ENCODE results near the gene PTDSS2. TPM values are rescaled to one million over a fixed set of nuclear protein-coding genes. Genes with fewer than 3 reads are reported as not detected.
A peak's percentile ranks its signal among the peaks of the same experiment; 100 is the strongest.

Gene PTDSS2
- total RNA-seq, 1 donor from 2014 or later = 30.2 TPM

- H3K27ac ChIP-seq (replicated peaks) = peak overlapping the region; percentile 99
- intact Hi-C loops (cut with micrococcal nuclease) = no loop called here
- DNase-seq = no peak
Observed at GRCh38 chr11:499201-500076, 49.4 kb downstream of the PTDSS2 start.

GRCh38 chr11:501001-501682 lies 51.1 kb downstream of the PTDSS2 start:
- H3K27ac ChIP-seq (replicated peaks) = peak overlapping the region; percentile 99
- intact Hi-C loops (cut with micrococcal nuclease) = no loop called here
- H3K27me3 ChIP-seq (ENCODE audit: low read depth) = no peaks in the 10 kb centered on the region
- no peak overlapping the region for H3K4me3 ChIP-seq
- H3K9me3 ChIP-seq (replicated peaks) = no peaks in the 10 kb centered on the region
- peaks cover 55% of the 10 kb centered on the region for H3K36me3 ChIP-seq
- peaks cover 96% of the 10 kb centered on the region for H3K4me1 ChIP-seq
- TF ChIP-seq, protein P1, sequence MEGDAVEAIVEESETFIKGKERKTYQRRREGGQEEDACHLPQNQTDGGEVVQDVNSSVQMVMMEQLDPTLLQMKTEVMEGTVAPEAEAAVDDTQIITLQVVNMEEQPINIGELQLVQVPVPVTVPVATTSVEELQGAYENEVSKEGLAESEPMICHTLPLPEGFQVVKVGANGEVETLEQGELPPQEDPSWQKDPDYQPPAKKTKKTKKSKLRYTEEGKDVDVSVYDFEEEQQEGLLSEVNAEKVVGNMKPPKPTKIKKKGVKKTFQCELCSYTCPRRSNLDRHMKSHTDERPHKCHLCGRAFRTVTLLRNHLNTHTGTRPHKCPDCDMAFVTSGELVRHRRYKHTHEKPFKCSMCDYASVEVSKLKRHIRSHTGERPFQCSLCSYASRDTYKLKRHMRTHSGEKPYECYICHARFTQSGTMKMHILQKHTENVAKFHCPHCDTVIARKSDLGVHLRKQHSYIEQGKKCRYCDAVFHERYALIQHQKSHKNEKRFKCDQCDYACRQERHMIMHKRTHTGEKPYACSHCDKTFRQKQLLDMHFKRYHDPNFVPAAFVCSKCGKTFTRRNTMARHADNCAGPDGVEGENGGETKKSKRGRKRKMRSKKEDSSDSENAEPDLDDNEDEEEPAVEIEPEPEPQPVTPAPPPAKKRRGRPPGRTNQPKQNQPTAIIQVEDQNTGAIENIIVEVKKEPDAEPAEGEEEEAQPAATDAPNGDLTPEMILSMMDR (IDR thresholded peaks at IDR 0.05; ENCODE audit: borderline replicate concordance) = no peak
- peak; percentile 57 for DNase-seq

More at GRCh38 chr11:499201-500076, 49.4 kb downstream of the PTDSS2 start:
- no peaks in the 10 kb centered on the region for H3K27me3 ChIP-seq (ENCODE audit: low read depth)
- no peak overlapping the region for H3K4me3 ChIP-seq
- peaks cover 69% of the 10 kb centered on the region for H3K36me3 ChIP-seq
- H3K4me1 ChIP-seq = peaks cover 90% of the 10 kb centered on the region
- no peaks in the 10 kb centered on the region for H3K9me3 ChIP-seq (replicated peaks)
- TF ChIP-seq, protein P1 (IDR thresholded peaks at IDR 0.05; ENCODE audit: borderline replicate concordance) = no peak

DNA sequence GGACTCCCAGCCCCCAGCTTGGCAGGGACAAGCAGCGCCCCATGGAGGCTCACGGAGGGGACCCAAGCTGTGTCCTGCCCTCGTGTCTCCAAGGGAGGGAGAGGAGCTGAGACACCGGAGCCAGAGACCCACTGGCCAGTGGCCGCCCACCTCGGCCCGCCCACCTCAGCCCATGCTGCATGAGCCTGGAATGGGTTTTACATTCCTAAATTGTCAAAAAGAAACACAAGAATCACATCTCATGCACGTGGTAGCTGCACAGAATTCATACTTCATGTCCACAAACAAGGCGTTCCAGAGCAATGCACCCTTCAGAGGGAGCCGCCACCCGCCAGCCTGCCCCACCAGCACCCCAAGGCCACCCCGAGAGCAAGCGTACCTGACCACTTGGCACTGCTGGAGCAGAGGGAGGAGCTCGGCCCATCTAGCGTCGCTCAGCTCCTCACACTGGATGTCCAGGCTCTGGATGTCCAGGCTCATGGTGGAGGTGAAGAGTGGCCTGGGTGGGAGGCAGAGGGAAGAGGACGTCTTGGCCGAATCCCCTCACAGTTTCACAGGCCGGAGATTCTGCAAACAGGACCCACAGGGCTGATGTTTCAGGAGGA lies 51.7 kb downstream of the PTDSS2 start:
- H3K4me3 ChIP-seq = no peak overlapping the region
- TF ChIP-seq, protein P1 (IDR thresholded peaks at IDR 0.05; ENCODE audit: borderline replicate concordance) = no peak
- H3K27ac ChIP-seq (replicated peaks) = peak overlapping the region; percentile 99
- intact Hi-C loops (cut with micrococcal nuclease) = no loop called here
- no peaks in the 10 kb centered on the region for H3K9me3 ChIP-seq (replicated peaks)
- no peak for DNase-seq
- H3K27me3 ChIP-seq (ENCODE audit: low read depth) = no peaks in the 10 kb centered on the region
- peaks cover 49% of the 10 kb centered on the region for H3K36me3 ChIP-seq
- peaks cover 95% of the 10 kb centered on the region for H3K4me1 ChIP-seq

- intact Hi-C loops (cut with micrococcal nuclease) = no loop called here
- no peaks in the 10 kb centered on the region for H3K27me3 ChIP-seq (ENCODE audit: low read depth)
- TF ChIP-seq, protein P1 (IDR thresholded peaks at IDR 0.05; ENCODE audit: borderline replicate concordance) = no peak
- H3K27ac ChIP-seq (replicated peaks) = peak overlapping the region; percentile 99
- peak overlapping the region; percentile 86 for H3K4me3 ChIP-seq
- no peaks in the 10 kb centered on the region for H3K9me3 ChIP-seq (replicated peaks)
- DNase-seq = no peak
- H3K36me3 ChIP-seq = peaks cover 41% of the 10 kb centered on the region
- peaks cover 93% of the 10 kb centered on the region for H3K4me1 ChIP-seq
Observed at GRCh38 chr11:502288-503178, 52.5 kb downstream of the PTDSS2 start.

All from left ventricle myocardium inferior (tissue), 1 donor.